PC-9 (cell line): Measurements from ENCODE around the gene WNT9A. TPM values are rescaled to one million over a fixed set of nuclear protein-coding genes. Genes with fewer than 3 reads are reported as not detected.

ENCODE experiments used
- BruUV-seq: library from RNA; stranded (reverse); fragments of 400-500 nt; replicated peaks from 2 replicates; lab custom pipeline; 2021; lab: Mats Ljungman, UMichigan
- CTCF ChIA-PET: fragments of 300-600 bp; sonication (Branson Sonifier 250); formaldehyde crosslinking; loops from one replicate; lab custom pipeline; 2022; ENCODE audit warnings: antibody characterized with exemption; lab: Charles Lee
- POLR2A ChIA-PET: fragments of 300-600 bp; sonication (Branson Sonifier 250); formaldehyde crosslinking; loops from one replicate; lab custom pipeline; 2022; ENCODE audit warnings: antibody characterized with exemption; ENCODE audit not compliant: unreplicated experiment; lab: Charles Lee
- DNase-seq, 2 experiments: peaks; one replicate each; pipeline versions ENCODE4 v3.0.0 to v3.0.0-alpha.2; 2015 to 2022; ENCODE audit warnings: mixed read lengths in 1 of 2
- H2AFZ ChIP-seq: fragments of 200-600 bp; sonication (generic); 2 replicates; pipeline ENCODE4 v1.8.1; 2017; ENCODE audit warnings: antibody characterized with exemption
- H3F3A ChIP-seq: fragments of 200-600 bp; sonication (generic); 2 replicates; pipeline ENCODE4 v1.8.1; 2017; ENCODE audit warnings: antibody characterized with exemption, mild to moderate bottlenecking, low read depth; ENCODE audit not compliant: insufficient read depth
- H3K27ac ChIP-seq: fragments of 200-600 bp; sonication (generic); 2 replicates; pipeline ENCODE4 v1.6.1; 2016; ENCODE audit warnings: mixed run types
- H3K27me3 ChIP-seq: fragments of 200-600 bp; sonication (generic); 2 replicates; pipeline ENCODE4 v1.6.1; 2016; ENCODE audit warnings: low read depth, mixed run types; ENCODE audit not compliant: insufficient read depth
- H3K36me3 ChIP-seq: fragments of 200-600 bp; sonication (generic); 2 replicates; pipeline ENCODE4 v1.6.1; 2016; ENCODE audit warnings: low read depth, mixed run types
- H3K4me1 ChIP-seq: fragments of 200-600 bp; sonication (generic); replicated peaks from 2 replicates; pipeline ENCODE4 v1.6.1; 2016; ENCODE audit warnings: mixed run types; ENCODE audit not compliant: insufficient read depth
- H3K4me2 ChIP-seq: fragments of 200-600 bp; sonication (generic); 2 replicates; pipeline ENCODE4 v1.6.1; 2017; ENCODE audit warnings: mixed run types
- H3K4me3 ChIP-seq: fragments of 200-600 bp; sonication (generic); 2 replicates; pipeline ENCODE4 v1.6.1; 2016; ENCODE audit warnings: mixed run types
- H3K79me2 ChIP-seq: fragments of 200-600 bp; sonication (generic); 2 replicates; pipeline ENCODE4 v1.6.1; 2017; ENCODE audit warnings: low read depth, mixed run types
- H3K9me2 ChIP-seq: fragments of 200-600 bp; sonication (generic); 2 replicates; pipeline ENCODE4 v1.8.1; 2017; ENCODE audit warnings: mild to moderate bottlenecking; ENCODE audit not compliant: insufficient read depth
- H3K9me3 ChIP-seq: fragments of 200-600 bp; sonication (generic); 2 replicates; pipeline ENCODE4 v1.8.1; 2016; ENCODE audit warnings: low read depth; ENCODE audit not compliant: insufficient read depth
- H4K20me1 ChIP-seq: fragments of 200-600 bp; sonication (generic); 2 replicates; pipeline ENCODE4 v1.8.1; 2017; ENCODE audit not compliant: insufficient read depth
- CTCF ChIP-seq: fragments of 200-600 bp; sonication (generic); conservative IDR thresholded peaks from 2 replicates; pipeline ENCODE4 v1.6.1; 2017; ENCODE audit warnings: mixed run types, antibody characterized with exemption, mild to moderate bottlenecking, moderate library complexity
- EZH2 ChIP-seq: fragments of 200-600 bp; sonication (generic); IDR thresholded peaks from 2 replicates; pipeline ENCODE4 v1.8.0; 2017; ENCODE audit warnings: antibody characterized with exemption, low read depth
- intact Hi-C: fragments of 100-400 bp; cut with micrococcal nuclease; formaldehyde crosslinking; loops from one replicate; pipeline ENCODE4 v1.10.0; 2022; ENCODE audit not compliant: unreplicated experiment
- total RNA-seq: library from RNA; stranded (reverse); gene quantifications from 2 replicates; pipeline ENCODE4 v1.2.3, GENCODE V29; 2021

Gene WNT9A
- total RNA-seq, 1 experiment from 2014 or later, result 42.4 TPM

GRCh38 chr1:227906550-227907071, 41.1 kb downstream of the WNT9A start:
- POLR2A ChIA-PET, result no interaction called here
- H3K4me3 ChIP-seq, result no peak overlapping the region
- CTCF ChIA-PET, result no interaction called here
- H3K27me3 ChIP-seq, result no peaks in the 10 kb centered on the region
- no peaks in the 10 kb centered on the region for H3K4me1 ChIP-seq
- H2AFZ ChIP-seq, result no peak overlapping the region
- no peaks in the 10 kb centered on the region for H3K79me2 ChIP-seq
- H3K27ac ChIP-seq, result no peak overlapping the region
- H3K9me3 ChIP-seq, result no peaks in the 10 kb centered on the region
- no peak for DNase-seq
- no peaks in the 10 kb centered on the region for H3K9me2 ChIP-seq
- H3K36me3 ChIP-seq, result no peaks in the 10 kb centered on the region
- intact Hi-C loops, result no loop called here
- TF ChIP-seq EZH2, result no peak
- TF ChIP-seq CTCF, result no peak
- no peak overlapping the region for H3K4me2 ChIP-seq
- H4K20me1 ChIP-seq, result no peaks in the 10 kb centered on the region
- BruUV-seq, result no TSS peak
- no peaks in the 10 kb centered on the region for H3F3A ChIP-seq

- Histone ChIP-seq H3K9me2 (no peaks in the 10 kb centered on the region), H3K27ac (no peak overlapping the region), H3K79me2 (no peaks in the 10 kb centered on the region), H3K4me2 (no peak overlapping the region), H3K9me3 (no peaks in the 10 kb centered on the region), H2AFZ (no peak overlapping the region), H3K36me3 (no peaks in the 10 kb centered on the region), H3K4me1 (no peaks in the 10 kb centered on the region), H3K27me3 (no peaks in the 10 kb centered on the region), H3F3A (no peaks in the 10 kb centered on the region), H3K4me3 (no peak overlapping the region), H4K20me1 (no peaks in the 10 kb centered on the region)
- ChIA-PET CTCF (no interaction called here), POLR2A (no interaction called here)
- no peak for DNase-seq
- TF ChIP-seq CTCF (no peak), EZH2 (no peak)
- no TSS peak for BruUV-seq
- intact Hi-C loops, result no loop called here
These were observed 41.9 kb downstream of the WNT9A start for GRCh38 chr1:227905573-227906487.

GRCh38 chr1:227904541-227905335, 43.0 kb downstream of the WNT9A start:
- no peaks in the 10 kb centered on the region for H3K9me3 ChIP-seq
- ChIA-PET POLR2A (no interaction called here), CTCF (no interaction called here)
- H3K4me1 ChIP-seq, result no peaks in the 10 kb centered on the region
- H3K27ac ChIP-seq, result no peak overlapping the region
- no peaks in the 10 kb centered on the region for H3K9me2 ChIP-seq
- intact Hi-C loops, result no loop called here
- no peaks in the 10 kb centered on the region for H3F3A ChIP-seq
- no peak overlapping the region for H3K4me2 ChIP-seq
- no peak for DNase-seq
- no peaks in the 10 kb centered on the region for H3K27me3 ChIP-seq
- BruUV-seq, result no TSS peak
- no peaks in the 10 kb centered on the region for H3K36me3 ChIP-seq
- no peaks in the 10 kb centered on the region for H3K79me2 ChIP-seq
- TF ChIP-seq CTCF, result no peak
- TF ChIP-seq EZH2, result no peak
- no peak overlapping the region for H3K4me3 ChIP-seq
- H2AFZ ChIP-seq, result no peak overlapping the region
- H4K20me1 ChIP-seq, result no peaks in the 10 kb centered on the region
